GM12878 (cell line): ENCODE data around the gene VTI1A. TPM values are rescaled to one million over a fixed set of nuclear protein-coding genes. Genes with fewer than 3 reads are reported as not detected.

Source experiments
- ATAC-seq: fragments of 200-7000 bp; cut with Tn5 transposase; 3 replicates; pipeline ENCODE4 v1.9.1; 2020; ENCODE audit warnings: mild to moderate bottlenecking, moderate library complexity
- BruUV-seq: library from RNA; stranded (reverse); fragments of 400-500 nt; replicated peaks from 2 replicates; lab custom pipeline; 2021; lab: Mats Ljungman, UMichigan
- CTCF ChIA-PET: fragments of 300-600 bp; sonication (Branson Sonifier 250); formaldehyde crosslinking; extraction: SDS; loops from one replicate; lab custom pipeline; 2021; ENCODE audit warnings: inconsistent platforms; lab: Yijun Ruan, JAX
- POLR2A ChIA-PET: fragments of 350-600 bp; formaldehyde crosslinking; extraction: SDS; loops from one replicate; lab custom pipeline; 2021; ENCODE audit warnings: inconsistent platforms; lab: Charles Lee
- RAD21 ChIA-PET: fragments of 300-600 bp; sonication (Branson Sonifier 250); formaldehyde crosslinking; loops from one replicate; lab custom pipeline; 2023; ENCODE audit warnings: antibody characterized with exemption; ENCODE audit not compliant: unreplicated experiment; lab: Charles Lee
- SMC1A ChIA-PET: fragments of 300-600 bp; sonication (Branson Sonifier 250); formaldehyde crosslinking; loops from one replicate; lab custom pipeline; 2023; ENCODE audit not compliant: unreplicated experiment, uncharacterized antibody; lab: Charles Lee
- DNase-seq: peaks from one replicate; pipeline ENCODE4 v3.0.0-alpha.2; 2011; ENCODE audit warnings: low read depth, low spot score
- FAIRE-seq: peaks from 3 replicates; lab custom pipeline; 2011; peaks lifted over from hg19 to GRCh38; lab: Jason Lieb, UNC
- H2AFZ ChIP-seq: 2 replicates; pipeline ENCODE4 v1.6.0; 2011; ENCODE audit warnings: low read depth, low read length, control low read depth; ENCODE audit not compliant: control insufficient read depth
- H3K27ac ChIP-seq: 2 replicates; pipeline ENCODE4 v1.5.1; 2011; ENCODE audit warnings: control low read depth; ENCODE audit not compliant: control insufficient read depth, insufficient read depth
- H3K27me3 ChIP-seq, 2 experiments: replicated peaks in 1 of 2; 2 replicates each; pipeline versions ENCODE4 v1.6.0 to v1.6.1; 2011; ENCODE audit warnings: low read length in 1 of 2; ENCODE audit not compliant: control insufficient read depth in 2 of 2, insufficient read depth in 2 of 2
- H3K36me3 ChIP-seq, 2 experiments: 2 replicates each; pipeline ENCODE4 v1.5.1; 2011; ENCODE audit warnings: low read length in 1 of 2; ENCODE audit not compliant: control insufficient read depth in 2 of 2, insufficient read depth in 2 of 2
- H3K4me1 ChIP-seq: 2 replicates; pipeline ENCODE4 v1.6.1; 2011; ENCODE audit warnings: mild to moderate bottlenecking, low read length, moderate library complexity, mixed read lengths; ENCODE audit not compliant: control insufficient read depth, insufficient read depth
- H3K4me2 ChIP-seq: 2 replicates; pipeline ENCODE4 v1.6.0; 2011; ENCODE audit warnings: control low read depth; ENCODE audit not compliant: control insufficient read depth, insufficient read depth
- H3K4me3 ChIP-seq: fragments of 200-600 bp; sonication (generic); 2 replicates; pipeline ENCODE4 v1.5.1; 2016
- H3K79me2 ChIP-seq: 2 replicates; pipeline ENCODE4 v1.6.0; 2011; ENCODE audit warnings: low read length; ENCODE audit not compliant: control insufficient read depth, insufficient read depth
- H3K9ac ChIP-seq: 2 replicates; pipeline ENCODE4 v1.8.0; 2011; ENCODE audit warnings: low read length, control low read depth, mixed read lengths; ENCODE audit not compliant: control insufficient read depth, insufficient read depth
- H3K9me3 ChIP-seq: replicated peaks from 3 replicates; pipeline ENCODE4 v1.5.1; 2011; ENCODE audit warnings: mild to moderate bottlenecking, low read length; ENCODE audit not compliant: control insufficient read depth, insufficient read depth
- H4K20me1 ChIP-seq: 2 replicates; pipeline ENCODE4 v1.6.0; 2011; ENCODE audit not compliant: control insufficient read depth, insufficient read depth
- ZSCAN29 ChIP-seq: fragments of 450-650 bp; IDR thresholded peaks from 2 replicates; pipeline ENCODE4 v1.6.1; 2017; ENCODE audit warnings: mild to moderate bottlenecking, moderate library complexity
- WGBS: methylation state at CpG from one replicate; pipeline ENCODE4 v1.1.6; 2016; ENCODE audit warnings: low lambda C conversion rate; ENCODE audit not compliant: insufficient replicate concordance, insufficient coverage; ENCODE audit errors: missing lambda C conversion rate; 5-methylcytosine and 5-hydroxymethylcytosine counted together
- in situ Hi-C: fragments of 300-500 bp; cut with MboI; formaldehyde crosslinking; loops from 9 replicates; pipeline ENCODE4 v1.14.3; 2018; ENCODE audit warnings: mixed read lengths
- intact Hi-C: fragments of 100-400 bp; cut with micrococcal nuclease; formaldehyde crosslinking; loops from one replicate; pipeline ENCODE4 v1.14.2; 2022; ENCODE audit not compliant: unreplicated experiment
- polyA plus RNA-seq, 11 experiments: library from polyadenylated mRNA; depleted of rRNA in 4 of 11; unstranded in 6 of 11; stranded (reverse) in 5 of 11; fragments of >200 nt; fragmentation: Nextera tagmentation in 4 of 11; fragmentation: Illumina TruSeq in 1 of 11; extraction: Ambion mirVana in 4 of 11; extraction: Trizol in 1 of 11; gene quantifications; 1 replicate in 1 of 11; 2 replicates in 10 of 11; pipeline versions ENCODE4 v1.2.1 to v1.2.3, GENCODE V29; 2011 to 2016; ENCODE audit warnings: inconsistent platforms in 2 of 11, missing spikeins in 2 of 11, low read depth in 1 of 11
- total RNA-seq, 4 experiments: library from RNA; depleted of rRNA in 3 of 4; stranded (reverse); fragments of >200 nt in 3 of 4; fragmentation: Illumina TruSeq in 1 of 4; extraction: Trizol in 1 of 4; gene quantifications; 2 replicates each; pipeline versions ENCODE4 v1.2.1 to v1.2.3, GENCODE V29; 2013 to 2021
- TF ChIP-seq, protein P1 (sequence below): IDR thresholded peaks from 2 replicates; pipeline ENCODE4 v1.6.1; 2012; ENCODE audit warnings: low read length, inconsistent platforms

Gene VTI1A
- total and polyA plus RNA-seq, 10 of the 15 experiments (the other 5 are each of a cell fraction or from before 2014, with no cell fraction given), result 12.4 to 43.2 (median 27.5) TPM

GRCh38 chr10:112587729-112588128 lies 140.7 kb downstream of the VTI1A start (continued):
- TF ChIP-seq, protein P1, sequence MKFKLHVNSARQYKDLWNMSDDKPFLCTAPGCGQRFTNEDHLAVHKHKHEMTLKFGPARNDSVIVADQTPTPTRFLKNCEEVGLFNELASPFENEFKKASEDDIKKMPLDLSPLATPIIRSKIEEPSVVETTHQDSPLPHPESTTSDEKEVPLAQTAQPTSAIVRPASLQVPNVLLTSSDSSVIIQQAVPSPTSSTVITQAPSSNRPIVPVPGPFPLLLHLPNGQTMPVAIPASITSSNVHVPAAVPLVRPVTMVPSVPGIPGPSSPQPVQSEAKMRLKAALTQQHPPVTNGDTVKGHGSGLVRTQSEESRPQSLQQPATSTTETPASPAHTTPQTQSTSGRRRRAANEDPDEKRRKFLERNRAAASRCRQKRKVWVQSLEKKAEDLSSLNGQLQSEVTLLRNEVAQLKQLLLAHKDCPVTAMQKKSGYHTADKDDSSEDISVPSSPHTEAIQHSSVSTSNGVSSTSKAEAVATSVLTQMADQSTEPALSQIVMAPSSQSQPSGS, result no peak

DNA sequence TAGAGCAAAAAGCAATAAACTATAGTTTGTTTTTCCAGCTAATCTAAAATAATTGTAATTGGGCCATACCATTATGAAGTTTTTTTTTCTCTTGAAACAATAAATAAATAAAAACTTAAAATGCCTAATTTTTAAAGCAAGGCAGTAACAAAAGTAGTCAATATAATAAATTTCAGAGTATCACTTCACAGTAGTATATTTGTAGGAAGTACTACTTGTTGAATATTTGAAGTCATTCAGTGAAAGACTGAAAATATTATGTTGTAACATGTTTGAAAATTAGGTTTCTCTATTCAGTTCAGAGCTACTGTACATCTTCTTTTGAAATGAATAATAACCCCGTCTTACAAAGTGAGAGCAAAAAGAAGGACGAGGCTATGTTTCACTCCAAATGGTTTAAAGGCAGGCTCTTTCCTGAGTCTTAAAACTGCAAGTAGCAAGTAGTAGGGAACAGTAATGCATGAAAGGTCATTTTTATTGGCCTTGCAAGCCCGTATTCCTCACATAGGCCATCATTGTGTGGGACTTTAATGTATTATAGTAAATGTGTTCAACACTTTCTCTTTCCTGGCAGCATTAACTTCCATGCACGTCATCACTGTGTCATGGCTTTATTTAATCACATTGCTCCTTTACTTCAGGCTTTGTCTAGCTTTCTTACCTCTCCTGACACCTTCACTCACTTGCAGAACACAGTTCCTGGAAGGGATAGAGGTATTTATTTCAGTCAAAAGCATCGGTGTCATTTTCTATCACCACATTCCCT lies 141.4 kb downstream of the VTI1A start:
- Histone ChIP-seq H3K4me3 (no peak overlapping the region), H2AFZ (no peak overlapping the region), H3K36me3 (no peaks in the 10 kb centered on the region), H4K20me1 (no peaks in the 10 kb centered on the region), H3K79me2 (no peaks in the 10 kb centered on the region), H3K27ac (no peak overlapping the region), H3K9ac (no peak overlapping the region), H3K27me3 (no peaks in the 10 kb centered on the region), H3K9me3 (no peaks in the 10 kb centered on the region), H3K4me2 (no peak overlapping the region), H3K4me1 (no peaks in the 10 kb centered on the region)
- in situ Hi-C loops, result no loop called here
- FAIRE-seq (no peak), ATAC-seq (no peak), DNase-seq (no peak)
- ChIA-PET POLR2A (interaction anchor here (0.6 kb wide), 1 partner anchor 853 kb away, joined by 4 read pairs; no protein-coding TSS in a partner anchor), SMC1A (interaction anchor here (0.6 to 1.3 kb wide), 3 partner anchors 11 to 703 kb away, joined by 3 to 4 read pairs (median 4); no protein-coding TSS in a partner anchor), RAD21 (no interaction called here), CTCF (interaction anchor here (0.6 to 1.5 kb wide), 3 partner anchors 11 to 16 kb away, joined by 3 to 5 read pairs (median 4); no protein-coding TSS in a partner anchor)
- intact Hi-C loops, result no loop called here
- 52% methylated on average over 5 of the region's 5 CpGs for WGBS
- TF ChIP-seq ZSCAN29, result no peak
- BruUV-seq, result no TSS peak
